EL (cell line): ENCODE results near the gene ARHGEF4.

ENCODE experiments used
- DNase-seq: peaks from one replicate; pipeline ENCODE4 v3.0.0-alpha.2; 2016

ARHGEF4 gene

DNA sequence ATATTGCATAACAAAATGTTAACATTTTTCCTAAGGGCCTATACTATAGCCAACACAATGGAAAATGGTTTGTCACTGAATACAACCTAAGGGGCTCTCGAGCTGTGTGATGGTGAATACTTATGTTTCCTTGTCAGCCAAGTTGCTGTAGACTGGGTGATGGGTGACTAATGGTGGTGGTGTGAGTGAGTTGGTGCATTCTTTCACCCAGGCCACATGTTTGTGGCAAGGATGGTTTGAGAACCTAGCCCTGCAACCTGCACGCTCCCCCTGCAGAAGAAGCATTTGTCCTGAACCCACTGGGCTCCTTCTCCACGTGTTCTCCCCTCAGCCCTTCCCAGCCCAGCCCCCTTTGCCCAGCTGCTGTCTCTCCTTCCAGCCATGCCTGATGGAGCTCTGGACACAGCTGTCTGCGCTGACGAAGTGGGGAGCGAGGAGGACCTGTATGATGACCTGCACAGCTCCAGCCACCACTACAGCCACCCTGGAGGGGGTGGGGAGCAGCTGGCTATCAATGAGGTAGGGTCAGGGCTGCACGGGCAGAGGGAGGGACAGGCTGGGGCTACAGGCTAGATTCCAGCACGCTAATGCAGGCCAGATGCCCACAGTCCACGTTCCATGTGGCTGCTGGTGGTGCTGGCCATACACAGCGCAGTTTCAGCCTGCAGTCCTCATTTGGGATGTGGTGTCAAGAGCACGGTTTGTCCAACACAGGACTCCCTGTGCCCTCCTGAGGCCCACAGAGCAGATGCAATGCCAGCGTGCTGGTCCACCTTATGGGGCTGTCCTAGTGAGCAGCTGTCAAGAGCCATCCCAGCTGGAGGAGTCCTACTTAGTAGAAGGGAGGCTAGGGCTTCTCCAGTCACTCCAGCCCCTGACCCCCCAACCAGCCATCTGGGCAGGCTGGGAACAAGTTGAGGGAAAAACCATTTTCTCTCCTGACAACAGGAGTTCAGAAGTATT, 191.1 kb downstream of the ARHGEF4 start:
- no peak for DNase-seq

DNA sequence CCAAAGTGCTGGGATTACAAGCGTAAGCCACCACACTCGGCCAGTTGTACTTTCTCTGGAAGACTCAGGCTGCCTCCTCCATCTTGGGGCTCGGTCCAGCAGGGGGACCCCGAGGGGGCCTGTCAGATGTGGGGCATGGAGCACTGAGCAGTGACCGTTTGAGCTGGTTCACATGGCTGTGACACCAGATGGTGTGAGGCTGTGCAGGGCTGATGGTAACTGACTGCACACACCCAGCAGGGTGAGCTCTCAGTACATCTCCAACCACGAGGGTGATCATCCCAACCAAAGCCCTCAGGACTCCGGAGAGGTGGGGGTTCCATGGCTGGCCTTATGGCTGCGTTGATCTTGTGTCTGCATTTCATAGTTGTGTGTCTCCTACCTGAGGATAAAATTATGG, 193.1 kb downstream of the ARHGEF4 start:
- no peak for DNase-seq

DNA sequence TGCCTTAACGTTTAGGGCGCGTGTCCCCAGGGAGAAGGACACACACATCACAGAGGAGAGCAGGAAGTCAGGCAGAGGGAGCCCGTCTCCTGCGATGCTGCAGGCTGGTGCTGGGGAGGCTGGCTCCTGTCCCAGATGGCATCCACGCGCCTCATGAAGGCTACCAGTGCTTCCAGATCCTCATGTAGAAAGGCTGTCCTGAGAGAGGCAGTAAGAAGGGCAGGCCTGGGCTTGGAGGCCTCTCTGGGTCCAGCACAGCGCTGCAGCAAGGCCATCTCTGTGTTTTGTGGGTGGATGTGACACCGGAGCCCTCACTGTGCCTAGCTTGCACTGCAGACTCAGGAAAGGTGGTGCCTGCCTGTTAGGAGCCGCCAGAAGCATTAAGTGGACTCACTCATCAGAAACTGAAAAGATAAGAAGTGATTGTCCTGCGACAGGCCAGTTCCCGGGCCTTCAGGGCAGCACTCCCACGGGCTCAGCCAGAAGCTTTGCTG, 193.8 kb downstream of the ARHGEF4 start:
- DNase-seq, result no peak

DNA sequence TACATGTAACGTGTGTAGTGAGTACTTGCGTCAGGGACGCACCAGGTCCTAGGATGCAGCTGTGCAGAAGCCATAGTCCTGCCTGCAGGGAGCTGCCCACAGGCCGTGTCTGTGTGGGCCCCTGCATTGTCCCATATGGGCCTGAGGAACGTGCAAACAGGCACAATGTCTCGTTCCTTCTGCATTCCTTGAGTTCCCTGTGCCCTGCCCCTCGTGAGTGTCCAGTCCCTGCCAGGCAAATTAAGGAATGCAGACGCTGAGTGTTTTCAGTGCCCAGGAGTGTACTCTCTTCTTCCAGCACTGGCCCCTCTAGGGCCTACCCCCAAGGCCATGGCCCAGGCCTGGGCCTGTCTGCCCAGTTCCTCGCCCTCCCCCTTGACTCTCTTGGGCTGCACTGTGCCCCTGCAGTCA, 194.7 kb downstream of the ARHGEF4 start:
- DNase-seq, result no peak

DNA sequence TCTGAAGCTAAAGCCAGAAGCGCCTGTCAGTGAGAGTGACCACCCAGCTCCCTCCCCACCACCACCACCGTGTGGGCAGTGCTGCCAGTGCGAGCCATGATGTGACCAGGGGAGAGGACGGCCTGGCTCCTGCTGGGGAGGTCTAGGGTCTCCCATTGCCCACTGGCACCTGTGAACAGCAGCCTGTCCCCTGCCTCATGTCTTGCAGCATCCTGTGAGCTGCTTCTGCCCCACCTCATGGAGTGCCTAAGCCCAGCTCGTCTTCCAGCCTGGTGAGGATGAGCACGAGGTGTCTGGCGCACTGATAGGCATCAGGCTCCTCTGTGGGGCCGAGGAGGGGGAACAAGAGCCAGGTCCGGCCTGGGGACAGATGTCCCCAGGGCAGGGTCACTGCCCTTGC, 195.2 kb downstream of the ARHGEF4 start:
- DNase-seq, result no peak

DNA sequence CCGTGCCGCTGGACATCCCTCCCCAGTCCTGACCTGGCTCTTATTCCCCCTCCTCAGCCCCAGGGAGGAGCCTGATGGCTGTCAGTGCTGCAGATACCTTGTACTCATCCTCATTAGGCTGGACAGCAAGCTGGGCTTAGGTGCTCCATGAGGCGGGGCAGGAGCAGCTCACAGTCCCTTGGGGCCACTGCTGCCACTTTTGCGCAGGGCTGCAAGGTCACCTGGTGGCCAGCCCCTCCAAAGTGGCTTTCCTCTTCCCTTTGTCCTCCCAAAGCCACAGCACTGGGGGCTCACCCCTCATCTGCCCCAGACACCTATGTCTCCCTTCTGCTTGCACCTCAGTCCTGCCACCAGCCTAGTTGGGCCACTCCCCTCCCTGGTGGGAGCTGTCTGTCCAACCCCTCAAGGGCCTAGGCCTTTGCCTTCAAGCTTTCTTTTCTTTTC, 195.7 kb downstream of the ARHGEF4 start:
- DNase-seq, result no peak

DNA sequence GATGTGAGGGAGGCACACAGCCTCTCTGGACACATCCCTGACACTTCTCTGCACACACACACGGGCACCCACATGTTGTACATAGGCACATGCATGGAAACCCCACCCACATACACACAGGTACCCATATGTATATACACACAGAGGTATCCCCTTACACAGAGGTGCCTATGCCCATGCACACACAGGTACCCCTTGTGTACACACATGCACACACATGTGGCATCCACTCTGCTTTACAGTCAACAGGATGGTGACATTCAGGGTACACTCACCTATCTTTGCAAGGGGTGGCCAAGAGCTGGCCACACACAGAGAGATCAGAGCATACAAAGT, 197.0 kb downstream of the ARHGEF4 start:
- DNase-seq, result no peak

DNA sequence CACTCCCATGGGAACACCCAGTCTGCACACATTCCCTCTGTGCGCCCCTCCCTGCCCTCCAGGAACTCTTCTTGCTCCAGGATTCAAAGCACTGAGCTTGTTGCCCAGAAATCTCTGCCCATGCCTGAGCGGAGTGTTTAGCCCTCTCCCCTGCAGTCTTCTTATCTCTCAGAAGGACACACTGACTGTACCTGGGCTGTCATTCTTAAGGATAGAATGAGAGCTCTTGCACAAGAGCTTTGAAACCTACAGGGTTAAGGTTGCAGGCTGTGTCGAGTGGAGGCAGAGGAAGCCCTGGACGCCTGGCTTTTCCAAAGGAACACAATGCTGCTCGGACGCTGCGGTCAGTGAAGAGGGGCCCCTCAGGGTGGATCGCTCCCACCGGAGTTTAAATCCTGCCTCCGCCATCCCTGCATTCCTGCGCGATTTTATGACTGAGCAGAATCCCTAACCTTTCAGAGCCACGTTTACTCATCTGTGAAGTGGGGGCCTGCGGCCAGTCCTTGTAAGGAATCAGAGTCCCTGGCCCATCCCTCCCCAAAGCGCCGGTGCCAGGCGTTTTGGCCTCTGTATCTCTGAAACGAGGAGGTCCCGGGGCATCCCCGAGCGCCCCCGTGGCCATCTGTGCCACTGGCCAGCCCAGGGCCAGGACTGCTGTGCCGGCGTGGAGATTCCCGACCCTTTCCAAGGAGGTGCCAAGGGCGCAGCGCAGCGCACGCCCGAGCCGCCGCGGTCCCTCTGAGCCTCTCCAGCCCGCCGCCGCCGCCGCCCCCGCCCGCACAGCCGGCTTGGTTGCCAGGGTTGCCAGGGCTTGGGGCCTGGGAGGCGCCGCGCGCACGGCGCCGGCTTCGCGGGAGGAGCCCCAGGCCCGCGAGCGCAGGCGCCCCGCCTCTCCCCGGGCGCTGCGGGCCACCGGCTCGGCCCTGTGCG, 197.7 kb downstream of the ARHGEF4 start:
- DNase-seq, result peak; percentile 28

DNA sequence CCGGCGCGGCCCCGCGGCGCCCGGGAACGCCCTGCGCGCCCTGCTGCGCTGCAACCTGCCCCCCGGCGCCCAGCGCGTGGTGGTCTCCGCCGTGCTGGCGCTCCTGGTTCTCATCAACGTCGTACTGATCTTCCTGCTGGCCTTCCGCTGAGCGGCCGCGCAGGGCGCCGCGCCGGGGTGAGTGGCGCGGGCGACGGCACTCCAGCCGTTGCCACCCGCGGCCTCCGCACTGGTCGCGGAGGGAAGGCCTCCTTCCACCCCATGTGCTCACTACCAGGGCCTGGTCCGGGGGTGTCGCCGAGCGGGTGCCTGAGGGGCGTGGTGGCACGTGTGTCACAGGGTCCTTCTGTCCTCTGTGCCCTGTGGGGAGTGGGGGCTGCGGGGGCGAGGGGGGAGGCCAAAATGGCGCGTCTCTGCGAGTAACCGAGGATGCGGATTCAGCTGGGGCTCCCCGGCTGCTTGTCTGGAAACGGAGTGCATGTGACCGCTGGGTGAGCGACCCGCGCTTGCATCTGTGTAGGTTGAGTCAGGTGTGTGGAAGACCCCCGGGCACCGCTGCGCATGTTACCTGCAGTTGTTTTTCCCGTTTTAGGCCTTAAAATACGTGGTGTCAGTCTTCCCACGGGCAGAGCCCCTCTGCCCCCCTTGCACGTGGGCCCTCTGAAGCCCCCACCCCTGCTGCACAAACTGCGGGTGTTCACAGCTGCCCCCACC, 198.6 kb downstream of the ARHGEF4 start:
- no peak for DNase-seq

DNA sequence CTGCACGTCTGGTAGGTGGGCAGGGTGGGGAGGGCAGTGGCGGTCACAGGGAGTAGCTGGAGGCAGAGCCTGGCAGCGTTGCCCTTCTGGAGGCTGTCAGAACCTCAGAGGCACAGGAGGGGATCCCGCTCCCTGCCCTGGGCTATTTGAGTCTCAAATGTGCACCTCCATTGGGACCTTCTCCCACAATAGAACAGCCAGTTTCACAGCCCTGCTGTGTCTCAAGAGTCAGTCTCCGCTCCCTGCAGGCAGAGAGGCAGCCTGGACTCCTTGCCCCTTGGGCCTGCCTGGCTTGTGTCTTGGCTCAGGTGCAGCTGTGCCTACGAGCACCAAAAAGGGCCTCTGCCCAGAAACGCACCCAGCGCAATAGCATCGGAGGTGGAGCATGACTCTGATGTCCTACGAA, 199.1 kb downstream of the ARHGEF4 start:
- no peak for DNase-seq

DNA sequence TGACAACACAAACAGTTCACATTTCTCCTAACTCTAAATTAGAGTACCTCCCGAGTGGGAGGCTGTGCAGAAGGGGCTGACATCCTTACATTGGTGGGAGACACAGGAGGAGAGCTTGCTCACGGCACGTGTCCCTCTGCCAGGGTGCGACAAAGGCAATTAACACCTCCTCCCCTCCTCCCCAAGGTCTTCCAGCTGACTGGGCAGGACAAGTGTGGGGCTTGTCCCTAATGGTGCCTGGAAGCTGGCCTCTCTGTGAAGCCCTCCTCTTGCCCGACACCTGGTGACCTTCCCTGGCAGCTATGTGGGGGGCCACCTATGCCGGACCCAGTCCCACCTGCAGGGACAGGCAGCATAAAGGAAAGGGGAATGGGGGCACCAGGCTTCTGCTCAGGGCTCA, 199.6 kb downstream of the ARHGEF4 start:
- DNase-seq, result no peak

DNA sequence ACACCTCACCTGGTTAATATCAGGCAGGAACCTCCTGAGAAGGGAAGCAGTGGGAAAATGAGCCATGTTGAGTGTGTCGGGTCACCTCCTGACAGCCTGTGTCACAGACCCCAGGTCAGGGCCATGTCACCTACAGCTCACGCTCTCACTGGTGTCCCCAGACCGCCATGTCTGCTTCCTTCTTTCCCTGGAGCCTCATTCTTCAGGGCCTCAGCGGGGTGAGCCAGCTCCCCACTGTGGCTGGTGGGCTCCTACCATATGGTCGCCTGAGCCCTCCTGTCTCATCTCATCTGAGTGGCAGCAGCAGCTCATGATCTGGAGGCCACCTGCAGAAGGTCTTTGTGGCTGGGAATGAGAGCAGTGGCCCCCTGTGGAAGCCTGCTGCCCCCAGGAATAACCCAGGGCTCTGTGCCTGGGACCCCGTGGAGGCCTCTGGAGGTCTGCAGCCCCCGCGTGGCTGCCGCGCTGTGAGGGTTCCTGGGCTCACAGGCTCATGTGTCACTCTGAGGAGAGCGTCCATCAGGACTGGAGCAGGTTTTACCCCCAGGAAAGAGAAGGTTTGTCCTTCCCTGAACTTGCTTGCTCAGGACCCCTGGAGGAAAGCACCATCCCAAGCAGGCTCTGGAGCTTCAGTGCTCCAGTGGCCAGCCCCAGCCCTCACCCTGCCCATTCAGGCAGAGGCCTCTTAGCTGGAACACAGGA, 200.1 kb downstream of the ARHGEF4 start:
- no peak for DNase-seq

DNA sequence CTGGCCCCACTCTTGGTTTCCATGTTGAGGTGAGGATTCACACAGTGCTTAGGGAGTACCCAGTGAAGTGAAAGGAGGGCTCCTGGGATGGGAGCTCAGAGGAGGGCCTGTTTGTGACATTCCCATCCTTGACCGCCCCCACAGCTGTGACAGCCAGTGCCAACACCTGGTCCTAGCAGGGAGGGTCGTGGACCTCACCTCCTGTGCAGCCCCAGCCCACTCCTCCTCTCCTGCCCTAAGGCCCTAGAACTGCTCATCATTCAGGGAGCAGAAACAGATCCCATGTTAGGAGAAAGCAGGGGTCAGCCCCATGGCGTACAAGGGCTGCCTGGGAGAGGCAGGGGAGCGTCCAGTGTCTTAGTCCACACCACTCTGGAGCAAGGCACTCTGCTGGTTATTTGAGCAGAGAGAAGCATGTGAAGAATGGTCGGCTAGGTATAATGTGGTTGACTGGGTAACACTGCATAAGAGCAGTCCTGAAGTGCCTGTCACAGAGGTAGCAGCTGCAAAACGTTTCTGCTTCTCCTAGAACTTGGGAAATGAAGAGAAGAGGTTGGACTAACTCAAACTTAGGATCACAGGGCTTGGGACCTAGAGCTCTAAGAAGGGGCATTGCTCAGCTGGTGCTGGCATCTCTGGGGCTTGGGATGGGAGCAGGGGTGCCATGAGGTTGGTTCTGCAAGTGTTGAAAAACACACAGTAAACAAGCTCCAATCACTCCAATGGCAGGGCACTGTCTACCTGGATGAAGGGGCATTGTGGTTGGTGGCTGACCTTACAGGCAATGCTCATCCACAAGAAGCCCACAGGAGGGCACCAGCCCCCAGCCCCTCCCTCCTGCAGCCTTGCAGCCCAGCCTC, 200.9 kb downstream of the ARHGEF4 start:
- no peak for DNase-seq

DNA sequence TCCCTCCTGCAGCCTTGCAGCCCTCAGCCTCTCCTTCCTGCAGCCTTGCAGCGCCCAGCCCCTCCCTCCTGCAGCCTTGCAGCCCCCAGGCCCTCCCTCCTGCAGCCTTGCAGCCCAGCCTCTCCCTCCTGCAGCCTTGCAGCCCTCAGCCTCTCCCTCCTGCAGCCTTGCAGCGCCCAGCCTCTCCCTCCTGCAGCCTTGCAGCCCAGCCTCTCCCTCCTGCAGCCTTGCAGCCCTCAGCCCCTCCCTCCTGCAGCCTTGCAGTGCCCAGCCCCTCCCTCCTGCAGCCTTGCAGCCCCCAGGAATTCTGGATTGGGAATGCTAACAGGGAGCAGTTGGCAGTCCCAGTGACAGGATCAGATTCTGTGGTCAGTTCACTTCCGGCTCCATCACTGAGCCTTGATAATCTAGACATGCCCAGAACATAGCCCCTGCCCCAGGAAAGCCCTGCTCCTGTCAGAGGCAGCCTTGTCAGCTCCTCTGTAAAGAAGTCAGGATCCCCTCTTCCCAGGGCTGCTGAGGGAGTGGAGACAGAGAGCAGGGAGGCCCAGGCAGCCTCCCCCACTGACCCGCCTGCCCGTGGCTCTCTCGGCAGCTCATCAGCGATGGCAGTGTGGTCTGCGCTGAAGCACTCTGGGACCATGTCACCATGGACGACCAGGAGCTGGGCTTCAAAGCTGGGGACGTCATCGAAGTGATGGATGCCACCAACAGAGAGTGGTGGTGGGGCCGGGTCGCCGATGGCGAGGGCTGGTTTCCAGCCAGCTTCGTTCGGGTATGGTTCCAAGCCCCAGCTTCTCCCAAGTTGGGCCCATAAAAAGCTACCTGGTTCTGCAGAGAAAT, 201.8 kb downstream of the ARHGEF4 start:
- no peak for DNase-seq

DNA sequence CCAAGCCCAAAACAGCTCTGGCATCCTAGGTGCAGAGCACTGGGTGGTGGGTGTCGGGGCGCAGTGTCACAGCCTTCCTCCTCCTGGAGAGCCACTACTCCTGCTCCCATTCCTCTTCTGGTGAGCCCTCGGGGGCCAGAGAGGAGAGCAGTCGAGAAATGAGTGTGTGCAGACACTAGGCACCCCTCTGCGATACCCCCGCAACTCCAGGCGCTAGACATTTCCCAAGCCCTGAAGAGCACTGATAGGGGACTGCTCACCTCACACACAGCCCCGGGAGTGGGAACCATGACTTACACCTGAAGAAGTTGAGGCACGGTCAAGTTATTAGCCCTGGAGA, 202.4 kb downstream of the ARHGEF4 start:
- no peak for DNase-seq

DNA sequence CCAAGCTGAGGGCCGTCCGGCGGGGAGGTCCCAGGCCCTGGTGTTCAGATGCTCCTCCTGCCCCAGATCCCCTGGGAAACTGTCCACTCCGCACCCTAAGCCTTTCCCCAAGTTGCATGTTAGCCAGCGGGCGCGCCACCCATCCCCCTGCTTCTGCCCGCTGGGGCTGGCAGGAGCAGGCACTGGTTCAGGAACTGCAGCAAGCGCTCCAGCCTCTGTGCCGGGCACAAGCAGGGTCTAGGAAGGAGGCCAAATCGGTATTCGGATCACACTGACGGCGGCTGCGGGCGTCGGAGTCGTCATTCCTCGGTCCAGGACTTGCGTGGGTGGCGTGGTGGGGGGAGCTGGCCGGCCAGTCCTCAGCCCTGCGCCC, 202.8 kb downstream of the ARHGEF4 start:
- DNase-seq, result no peak

DNA sequence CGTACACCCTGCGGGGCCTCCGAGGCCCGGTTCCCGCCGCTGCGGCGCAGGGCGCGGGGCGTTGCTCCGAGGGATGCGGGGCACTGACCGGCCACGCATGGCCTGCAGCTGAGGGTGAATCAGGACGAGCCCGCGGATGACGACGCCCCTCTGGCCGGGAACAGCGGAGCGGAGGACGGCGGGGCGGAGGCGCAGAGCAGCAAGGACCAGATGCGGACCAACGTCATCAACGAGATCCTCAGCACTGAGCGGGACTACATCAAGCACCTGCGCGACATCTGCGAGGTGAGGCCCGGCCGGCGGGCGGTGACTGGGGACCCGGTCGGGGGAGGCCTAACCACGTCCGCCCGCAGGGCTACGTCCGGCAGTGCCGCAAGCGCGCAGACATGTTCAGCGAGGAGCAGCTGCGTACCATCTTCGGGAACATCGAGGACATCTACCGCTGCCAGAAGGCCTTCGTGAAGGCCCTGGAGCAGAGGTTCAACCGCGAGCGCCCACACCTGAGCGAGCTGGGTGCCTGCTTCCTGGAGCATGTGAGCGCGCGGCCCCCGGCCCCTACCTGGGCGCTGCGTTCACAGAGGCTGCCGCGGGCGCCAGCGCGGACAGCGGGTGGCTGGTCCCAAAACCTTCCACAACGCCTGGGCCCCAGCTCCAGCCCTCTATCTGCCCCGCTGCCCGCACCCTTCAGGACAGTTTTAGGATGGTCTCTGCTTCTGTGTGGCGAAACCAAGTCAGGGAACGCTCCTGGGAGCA, 203.4 kb downstream of the ARHGEF4 start:
- DNase-seq, result no peak

DNA sequence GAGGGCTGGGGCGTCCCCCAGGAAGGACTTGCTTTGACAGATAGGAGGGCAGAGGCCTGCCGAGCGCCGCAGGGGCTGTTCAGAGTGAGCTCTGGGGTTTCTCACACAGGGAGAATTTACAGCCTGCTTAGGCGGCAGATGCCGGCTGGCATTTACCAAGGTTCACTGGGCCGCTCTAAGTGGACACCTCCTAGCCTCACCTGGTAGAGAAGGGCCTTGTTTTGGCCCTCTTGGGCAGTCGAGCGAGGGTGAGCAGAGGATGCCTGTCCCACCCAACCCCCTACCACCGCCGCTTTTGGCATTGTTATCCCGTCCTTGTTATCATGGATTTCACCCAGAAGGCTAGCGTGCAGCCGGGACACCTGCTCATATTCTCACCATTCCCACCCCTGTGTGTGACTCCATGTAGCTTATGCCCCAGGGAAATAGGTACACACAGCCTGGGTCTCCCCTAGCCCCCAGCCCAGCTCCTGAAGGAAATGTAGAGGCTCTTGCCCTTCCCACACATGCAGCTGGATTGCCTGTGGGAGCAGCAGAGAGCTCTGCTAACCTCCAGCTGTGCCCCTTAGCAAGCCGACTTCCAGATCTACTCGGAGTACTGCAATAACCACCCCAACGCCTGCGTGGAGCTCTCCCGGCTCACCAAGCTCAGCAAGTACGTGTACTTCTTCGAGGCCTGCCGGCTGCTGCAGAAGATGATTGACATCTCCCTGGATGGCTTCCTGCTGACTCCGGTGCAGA, 204.1 kb downstream of the ARHGEF4 start:
- no peak for DNase-seq
